K562 (cell line): ENCODE data around the gene LY6G5B. TPM values are rescaled to one million over a fixed set of nuclear protein-coding genes. Genes with fewer than 3 reads are reported as not detected.

ENCODE experiments used
- CBFB ChIP-seq: sonication (generic); formaldehyde crosslinking; IDR thresholded peaks from 2 replicates; pipeline ENCODE4 v1.4.0; 2020; ENCODE audit warnings: mild to moderate bottlenecking, missing genetic modification reagents
- ERF ChIP-seq: fragments of 450-650 bp; formaldehyde crosslinking; IDR thresholded peaks from 2 replicates; pipeline ENCODE4 v1.4.0; 2020; ENCODE audit warnings: mild to moderate bottlenecking, mixed read lengths
- ILK ChIP-seq: fragments of 450-650 bp; IDR thresholded peaks from 2 replicates; pipeline ENCODE4 v1.6.1; 2016; ENCODE audit warnings: missing genetic modification characterization, low read depth, mild to moderate bottlenecking, missing compliant biosample characterization, moderate library complexity, borderline replicate concordance
- NBN ChIP-seq: fragments of 450-650 bp; IDR thresholded peaks from 2 replicates; pipeline ENCODE4 v1.6.1; 2016; ENCODE audit warnings: low read depth, mild to moderate bottlenecking
- NFIC ChIP-seq: fragments of 450-650 bp; IDR thresholded peaks from 2 replicates; pipeline ENCODE4 v1.6.1; 2017; ENCODE audit warnings: mild to moderate bottlenecking, inconsistent platforms
- NFXL1 ChIP-seq: fragments of 450-650 bp; formaldehyde crosslinking; IDR thresholded peaks from 2 replicates; pipeline ENCODE4 v1.4.0; 2021; ENCODE audit warnings: mild to moderate bottlenecking
- POLR3G ChIP-seq: IDR thresholded peaks from 2 replicates; pipeline ENCODE4 v1.6.1; 2011; ENCODE audit not compliant: insufficient read length, insufficient replicate concordance; ENCODE audit errors: extremely low read depth
- SMARCB1 ChIP-seq: IDR thresholded peaks from 2 replicates; pipeline ENCODE4 v1.6.1; 2011; ENCODE audit warnings: improper control_type of control experiment, low read depth; ENCODE audit not compliant: insufficient read length
- ZKSCAN3 ChIP-seq: fragments of 250-450 bp; sonication (Bioruptor Pico); IDR thresholded peaks from 2 replicates; pipeline ENCODE4 v1.4.0; 2020
- ZNF197 ChIP-seq: fragments of 200-800 bp; sonication (Bioruptor generic); IDR thresholded peaks from 2 replicates; pipeline ENCODE4 v1.6.1; 2016; ENCODE audit warnings: low read depth, missing genetic modification characterization, missing compliant biosample characterization
- ZNF282 ChIP-seq: sonication (generic); formaldehyde crosslinking; IDR thresholded peaks from 2 replicates; pipeline ENCODE4 v1.8.1; 2023; ENCODE audit warnings: missing genetic modification reagents
- ZNF347 ChIP-seq: fragments of 450-650 bp; formaldehyde crosslinking; IDR thresholded peaks from 2 replicates; pipeline ENCODE4 v1.4.0; 2020; ENCODE audit warnings: low read depth, mild to moderate bottlenecking, moderate library complexity
- ZNF41 ChIP-seq: fragments of 250-450 bp; sonication (Bioruptor Pico); conservative IDR thresholded peaks from 2 replicates; pipeline ENCODE4 v1.4.0; 2020; ENCODE audit warnings: mild to moderate bottlenecking
- ZNF436 ChIP-seq: fragments of 250-450, 450-650 bp; sonication (Bioruptor Pico); formaldehyde crosslinking; IDR thresholded peaks from 2 replicates; pipeline ENCODE4 v1.7.0; 2020; ENCODE audit warnings: mild to moderate bottlenecking
- polyA plus RNA-seq, 8 experiments: library from polyadenylated mRNA; depleted of rRNA in 4 of 8; stranded (reverse) in 5 of 8; unstranded in 3 of 8; fragments of >200 nt; fragmentation: Nextera tagmentation in 2 of 8; fragmentation: Illumina TruSeq in 1 of 8; extraction: Ambion mirVana in 2 of 8; extraction: Trizol in 1 of 8; gene quantifications; 2 replicates each; pipeline versions ENCODE4 v1.2.1 to v1.2.3, GENCODE V29; 2011 to 2014; ENCODE audit warnings: inconsistent platforms in 1 of 8, missing spikeins in 1 of 8
- total RNA-seq, 7 experiments: library from RNA; depleted of rRNA in 6 of 7; stranded (reverse); fragments of >200 nt in 6 of 7; fragmentation: Illumina TruSeq in 2 of 7; extraction: Trizol in 2 of 7; gene quantifications; 2 replicates each; pipeline versions ENCODE4 v1.2.1 to v1.2.3, GENCODE V29; 2011 to 2021; ENCODE audit warnings: low replicate concordance in 1 of 7
- TF ChIP-seq, protein P1 (sequence below): fragments of 200-800 bp; sonication (Bioruptor generic); IDR thresholded peaks from 2 replicates; pipeline ENCODE4 v1.6.1; 2017; ENCODE audit warnings: missing genetic modification characterization, missing compliant biosample characterization
- TF ChIP-seq, protein P2 (sequence below): fragments of 250-450 bp; sonication (Bioruptor Pico); IDR thresholded peaks from 2 replicates; pipeline ENCODE4 v1.8.0; 2022; ENCODE audit warnings: moderate library complexity, mild to moderate bottlenecking, inconsistent platforms
- TF ChIP-seq, protein P3 (sequence below): sonication (generic); formaldehyde crosslinking; IDR thresholded peaks from 2 replicates; pipeline ENCODE4 v1.8.0; 2023; ENCODE audit warnings: mild to moderate bottlenecking, missing genetic modification reagents
- TF ChIP-seq, protein P4 (sequence below): IDR thresholded peaks from 2 replicates; pipeline ENCODE4 v1.6.1; 2016; ENCODE audit warnings: missing genetic modification characterization, missing compliant biosample characterization
- TF ChIP-seq, protein P5 (sequence below): fragments of 250-450 bp; sonication (Bioruptor Pico); IDR thresholded peaks from 2 replicates; pipeline ENCODE4 v1.9.0; 2021; ENCODE audit warnings: mild to moderate bottlenecking

Gene LY6G5B
- total and polyA plus RNA-seq, 9 of the 15 experiments (the other 6 are each of a cell fraction or from before 2014, with no cell fraction given): 6.0 to 27.0 (median 7.5) TPM

DNA sequence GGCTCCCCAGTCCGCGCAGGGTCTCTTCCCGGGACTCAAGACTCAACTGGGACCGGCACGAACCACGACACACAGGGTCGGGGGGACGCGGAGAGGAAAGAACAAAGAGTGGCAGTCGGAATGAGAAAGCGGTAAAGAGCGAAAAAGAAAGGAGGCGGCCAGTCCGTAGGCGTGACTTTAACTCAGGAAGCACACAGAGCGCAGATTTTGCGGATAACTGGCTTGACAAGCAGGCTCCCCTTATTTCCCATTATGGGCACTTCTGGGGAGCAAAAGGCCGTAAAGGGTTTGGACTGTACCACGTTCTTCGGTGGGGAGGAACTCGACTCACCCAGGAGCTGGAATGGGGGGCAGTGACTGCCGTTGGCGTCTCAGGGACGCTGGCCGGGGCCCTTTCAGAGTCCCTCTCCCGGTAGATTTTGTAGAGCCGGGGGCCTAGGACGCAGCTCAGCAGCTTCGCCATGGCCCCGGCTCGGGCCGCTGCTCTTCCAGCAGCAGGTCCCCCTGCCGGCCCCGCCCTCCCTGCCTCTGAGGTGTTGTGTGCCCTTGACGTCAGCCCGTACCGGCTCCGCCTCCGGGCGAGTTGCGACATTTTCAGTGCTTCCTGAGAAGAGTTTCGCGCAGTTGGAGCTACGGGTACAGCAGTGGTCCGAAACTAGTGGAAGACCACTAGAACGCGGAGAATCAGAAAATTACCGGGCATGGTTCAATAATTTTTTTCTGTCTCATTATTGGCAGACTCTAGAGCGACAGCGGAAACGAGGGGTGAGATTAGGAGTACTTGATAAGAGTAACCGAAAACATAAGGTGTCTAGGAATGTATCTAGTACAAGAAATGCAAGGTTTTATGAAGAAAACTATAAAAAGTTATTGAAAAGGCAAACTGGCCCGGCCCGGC, 33.3 kb downstream of the LY6G5B start, which contains the start of gene ABHD16A (continued):
- TF ChIP-seq, protein P1, sequence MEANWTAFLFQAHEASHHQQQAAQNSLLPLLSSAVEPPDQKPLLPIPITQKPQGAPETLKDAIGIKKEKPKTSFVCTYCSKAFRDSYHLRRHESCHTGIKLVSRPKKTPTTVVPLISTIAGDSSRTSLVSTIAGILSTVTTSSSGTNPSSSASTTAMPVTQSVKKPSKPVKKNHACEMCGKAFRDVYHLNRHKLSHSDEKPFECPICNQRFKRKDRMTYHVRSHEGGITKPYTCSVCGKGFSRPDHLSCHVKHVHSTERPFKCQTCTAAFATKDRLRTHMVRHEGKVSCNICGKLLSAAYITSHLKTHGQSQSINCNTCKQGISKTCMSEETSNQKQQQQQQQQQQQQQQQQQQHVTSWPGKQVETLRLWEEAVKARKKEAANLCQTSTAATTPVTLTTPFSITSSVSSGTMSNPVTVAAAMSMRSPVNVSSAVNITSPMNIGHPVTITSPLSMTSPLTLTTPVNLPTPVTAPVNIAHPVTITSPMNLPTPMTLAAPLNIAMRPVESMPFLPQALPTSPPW: peak; percentile 97
- TF ChIP-seq ZKSCAN3 (CRISPR knock-in tag): no peak
- TF ChIP-seq ZNF282 (CRISPR knock-in tag): no peak
- TF ChIP-seq ZNF41: 0 out of 2 replicates have a peak, but pooled peaks have one; percentile 50
- TF ChIP-seq, protein P2, sequence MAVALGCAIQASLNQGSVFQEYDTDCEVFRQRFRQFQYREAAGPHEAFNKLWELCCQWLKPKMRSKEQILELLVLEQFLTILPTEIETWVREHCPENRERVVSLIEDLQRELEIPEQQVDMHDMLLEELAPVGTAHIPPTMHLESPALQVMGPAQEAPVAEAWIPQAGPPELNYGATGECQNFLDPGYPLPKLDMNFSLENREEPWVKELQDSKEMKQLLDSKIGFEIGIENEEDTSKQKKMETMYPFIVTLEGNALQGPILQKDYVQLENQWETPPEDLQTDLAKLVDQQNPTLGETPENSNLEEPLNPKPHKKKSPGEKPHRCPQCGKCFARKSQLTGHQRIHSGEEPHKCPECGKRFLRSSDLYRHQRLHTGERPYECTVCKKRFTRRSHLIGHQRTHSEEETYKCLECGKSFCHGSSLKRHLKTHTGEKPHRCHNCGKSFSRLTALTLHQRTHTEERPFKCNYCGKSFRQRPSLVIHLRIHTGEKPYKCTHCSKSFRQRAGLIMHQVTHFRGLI (CRISPR knock-in tag): no peak
- no peak for TF ChIP-seq CBFB
- TF ChIP-seq ERF: peak; percentile 74
- TF ChIP-seq NBN: peak; percentile 62
- TF ChIP-seq ZNF436 (CRISPR knock-in tag): no peak; the same call in 1 of the 2 replicates
- no peak for TF ChIP-seq NFXL1 (CRISPR knock-in tag)
- no peak for TF ChIP-seq ILK (tag)
- no peak for TF ChIP-seq POLR3G
- peak; percentile 76; the same call in 1 of the 2 replicates for TF ChIP-seq ZNF197 (CRISPR knock-in tag)
- peak; percentile 80 for TF ChIP-seq SMARCB1
- no peak for TF ChIP-seq ZNF347 (CRISPR knock-in tag)
- TF ChIP-seq, protein P3, sequence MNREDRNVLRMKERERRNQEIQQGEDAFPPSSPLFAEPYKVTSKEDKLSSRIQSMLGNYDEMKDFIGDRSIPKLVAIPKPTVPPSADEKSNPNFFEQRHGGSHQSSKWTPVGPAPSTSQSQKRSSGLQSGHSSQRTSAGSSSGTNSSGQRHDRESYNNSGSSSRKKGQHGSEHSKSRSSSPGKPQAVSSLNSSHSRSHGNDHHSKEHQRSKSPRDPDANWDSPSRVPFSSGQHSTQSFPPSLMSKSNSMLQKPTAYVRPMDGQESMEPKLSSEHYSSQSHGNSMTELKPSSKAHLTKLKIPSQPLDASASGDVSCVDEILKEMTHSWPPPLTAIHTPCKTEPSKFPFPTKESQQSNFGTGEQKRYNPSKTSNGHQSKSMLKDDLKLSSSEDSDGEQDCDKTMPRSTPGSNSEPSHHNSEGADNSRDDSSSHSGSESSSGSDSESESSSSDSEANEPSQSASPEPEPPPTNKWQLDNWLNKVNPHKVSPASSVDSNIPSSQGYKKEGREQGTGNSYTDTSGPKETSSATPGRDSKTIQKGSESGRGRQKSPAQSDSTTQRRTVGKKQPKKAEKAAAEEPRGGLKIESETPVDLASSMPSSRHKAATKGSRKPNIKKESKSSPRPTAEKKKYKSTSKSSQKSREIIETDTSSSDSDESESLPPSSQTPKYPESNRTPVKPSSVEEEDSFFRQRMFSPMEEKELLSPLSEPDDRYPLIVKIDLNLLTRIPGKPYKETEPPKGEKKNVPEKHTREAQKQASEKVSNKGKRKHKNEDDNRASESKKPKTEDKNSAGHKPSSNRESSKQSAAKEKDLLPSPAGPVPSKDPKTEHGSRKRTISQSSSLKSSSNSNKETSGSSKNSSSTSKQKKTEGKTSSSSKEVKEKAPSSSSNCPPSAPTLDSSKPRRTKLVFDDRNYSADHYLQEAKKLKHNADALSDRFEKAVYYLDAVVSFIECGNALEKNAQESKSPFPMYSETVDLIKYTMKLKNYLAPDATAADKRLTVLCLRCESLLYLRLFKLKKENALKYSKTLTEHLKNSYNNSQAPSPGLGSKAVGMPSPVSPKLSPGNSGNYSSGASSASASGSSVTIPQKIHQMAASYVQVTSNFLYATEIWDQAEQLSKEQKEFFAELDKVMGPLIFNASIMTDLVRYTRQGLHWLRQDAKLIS (CRISPR knock-in tag): peak; percentile 85
- TF ChIP-seq, protein P4, sequence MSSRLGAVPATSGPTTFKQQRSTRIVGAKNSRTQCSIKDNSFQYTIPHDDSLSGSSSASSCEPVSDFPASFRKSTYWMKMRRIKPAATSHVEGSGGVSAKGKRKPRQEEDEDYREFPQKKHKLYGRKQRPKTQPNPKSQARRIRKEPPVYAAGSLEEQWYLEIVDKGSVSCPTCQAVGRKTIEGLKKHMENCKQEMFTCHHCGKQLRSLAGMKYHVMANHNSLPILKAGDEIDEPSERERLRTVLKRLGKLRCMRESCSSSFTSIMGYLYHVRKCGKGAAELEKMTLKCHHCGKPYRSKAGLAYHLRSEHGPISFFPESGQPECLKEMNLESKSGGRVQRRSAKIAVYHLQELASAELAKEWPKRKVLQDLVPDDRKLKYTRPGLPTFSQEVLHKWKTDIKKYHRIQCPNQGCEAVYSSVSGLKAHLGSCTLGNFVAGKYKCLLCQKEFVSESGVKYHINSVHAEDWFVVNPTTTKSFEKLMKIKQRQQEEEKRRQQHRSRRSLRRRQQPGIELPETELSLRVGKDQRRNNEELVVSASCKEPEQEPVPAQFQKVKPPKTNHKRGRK (tag): peak; percentile 87
- TF ChIP-seq NFIC: peak; percentile 49; the same call in 1 of the 2 replicates
- TF ChIP-seq, protein P5, sequence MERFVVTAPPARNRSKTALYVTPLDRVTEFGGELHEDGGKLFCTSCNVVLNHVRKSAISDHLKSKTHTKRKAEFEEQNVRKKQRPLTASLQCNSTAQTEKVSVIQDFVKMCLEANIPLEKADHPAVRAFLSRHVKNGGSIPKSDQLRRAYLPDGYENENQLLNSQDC (CRISPR knock-in tag): no peak; the same call in 1 of the 2 replicates
